ENCODE results near the gene PIAS4.

Gene PIAS4

GRCh38 chr19:4043401-4043800 lies 35.9 kb downstream of the PIAS4 start:
- no peak for DNase-seq

- no peak for DNase-seq
These were observed 36.6 kb downstream of the PIAS4 start for GRCh38 chr19:4043966-4044715.

- DNase-seq = no peak
These were observed 37.5 kb downstream of the PIAS4 start for GRCh38 chr19:4044990-4045465.

GRCh38 chr19:4045597-4046361 lies 38.2 kb downstream of the PIAS4 start:
- DNase-seq = no peak

GRCh38 chr19:4046362-4046691 lies 38.8 kb downstream of the PIAS4 start:
- no peak for DNase-seq

- DNase-seq = no peak
These were observed 39.6 kb downstream of the PIAS4 start for GRCh38 chr19:4046946-4047683.

GRCh38 chr19:4049432-4049831 lies 41.9 kb downstream of the PIAS4 start:
- no peak for DNase-seq

- no peak for DNase-seq
These were observed 43.9 kb downstream of the PIAS4 start for GRCh38 chr19:4051175-4052101.

GRCh38 chr19:4052114-4052992 lies 44.8 kb downstream of the PIAS4 start:
- DNase-seq = no peak

GRCh38 chr19:4052993-4053422 lies 45.5 kb downstream of the PIAS4 start:
- DNase-seq = no peak

- DNase-seq = no peak
These were observed 46.1 kb downstream of the PIAS4 start for GRCh38 chr19:4053423-4054324.

GRCh38 chr19:4054441-4055208 lies 47.1 kb downstream of the PIAS4 start:
- DNase-seq = no peak

- no peak for DNase-seq
These were observed 47.6 kb downstream of the PIAS4 start for GRCh38 chr19:4055209-4055552.

GRCh38 chr19:4057931-4058692 lies 50.6 kb downstream of the PIAS4 start:
- peak; percentile 78 for DNase-seq

GRCh38 chr19:4058693-4059452 lies 51.3 kb downstream of the PIAS4 start:
- no peak for DNase-seq

GRCh38 chr19:4059453-4059871 lies 51.9 kb downstream of the PIAS4 start:
- DNase-seq = no peak

- DNase-seq = no peak
These were observed 52.5 kb downstream of the PIAS4 start for GRCh38 chr19:4059891-4060620.

Data from fibroblast of skin of abdomen (primary cell).